ENCODE results near the gene NXPH3. TPM values are rescaled to one million over a fixed set of nuclear protein-coding genes. Genes with fewer than 3 reads are reported as not detected.
A peak's percentile ranks its signal among the peaks of the same experiment; 100 is the strongest.

The NXPH3 gene
- total RNA-seq, 4 donors from 2014 or later = 1.0 to 5.1 (median 1.2) TPM

- Histone ChIP-seq H3K27me3 (no peaks in the 10 kb centered on the region), H3K36me3 (peaks cover 12 to 42% of the 10 kb centered on the region in 2 donors), H3K4me1 (peaks cover 11 to 20% of the 10 kb centered on the region in 2 donors), H3K4me3 (replicated peaks in 1 of 3) (no peak overlapping the region), H3K27ac (no peak overlapping the region), H3K9me3 (no peaks in the 10 kb centered on the region)
- intact Hi-C loops (cut with DNase I) = no loop called here
- no peak for DNase-seq
- TF ChIP-seq CTCF (IDR thresholded peaks at IDR 0.05) (no peak), POLR2A (IDR thresholded peaks at IDR 0.05) (no peak)
- 87 to 93% methylated on average over 3 of the region's 3 CpGs for WGBS, 2 donors
Measured at GRCh38 chr17:49598918-49599317, 23.2 kb downstream of the NXPH3 start.

GRCh38 chr17:49600949-49601348, 25.3 kb downstream of the NXPH3 start:
- Histone ChIP-seq H3K4me1 (peaks cover 12 to 27% of the 10 kb centered on the region in 2 donors), H3K27ac (no peak overlapping the region), H3K27me3 (no peaks in the 10 kb centered on the region), H3K4me3 (replicated peaks in 1 of 3) (no peak overlapping the region), H3K9me3 (no peaks in the 10 kb centered on the region), H3K36me3 (peaks cover 22 to 49% of the 10 kb centered on the region in 2 donors)
- intact Hi-C loops (cut with DNase I) = no loop called here
- no peak for DNase-seq
- no peak for TF ChIP-seq CTCF (IDR thresholded peaks at IDR 0.05)
- no peak for TF ChIP-seq POLR2A (IDR thresholded peaks at IDR 0.05)

DNA sequence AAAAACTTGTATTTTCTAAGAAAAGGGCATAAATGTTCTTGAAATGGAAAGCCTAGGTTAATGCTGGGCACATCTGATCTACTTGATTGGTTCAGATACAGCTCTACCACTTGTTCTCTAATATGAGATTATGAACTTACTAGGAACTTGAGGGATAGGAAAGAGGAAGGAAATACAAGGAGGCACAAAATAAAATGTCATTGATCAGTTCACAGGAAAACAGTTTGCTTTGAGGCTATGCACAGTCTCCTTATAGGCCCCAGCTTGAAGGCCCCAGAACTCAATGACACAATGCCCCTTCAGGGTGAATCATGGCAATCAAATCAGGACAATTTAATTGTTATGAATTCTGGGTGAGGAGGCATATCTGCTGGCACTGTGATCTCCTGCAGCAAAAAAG, 27.1 kb downstream of the NXPH3 start:
- intact Hi-C loops (cut with DNase I) = no loop called here
- Histone ChIP-seq H3K4me1 (peaks cover 12 to 27% of the 10 kb centered on the region in 2 donors), H3K27me3 (no peaks in the 10 kb centered on the region), H3K9me3 (no peaks in the 10 kb centered on the region), H3K36me3 (peaks cover 30 to 47% of the 10 kb centered on the region in 2 donors), H3K4me3 (replicated peaks in 1 of 3) (no peak overlapping the region), H3K27ac (peak overlapping the region in 2 of 3 donors; percentile 37 to 41)
- no peak for DNase-seq
- TF ChIP-seq POLR2A (IDR thresholded peaks at IDR 0.05) (no peak), CTCF (IDR thresholded peaks at IDR 0.05) (no peak)

- Histone ChIP-seq H3K27ac (peak overlapping the region in 2 of 3 donors; percentile 41 to 61), H3K36me3 (peaks cover 30 to 44% of the 10 kb centered on the region in 2 donors), H3K9me3 (no peaks in the 10 kb centered on the region), H3K4me1 (peaks cover 12 to 27% of the 10 kb centered on the region in 2 donors), H3K27me3 (no peaks in the 10 kb centered on the region), H3K4me3 (replicated peaks in 1 of 3) (no peak overlapping the region)
- TF ChIP-seq CTCF (IDR thresholded peaks at IDR 0.05) = no peak
- TF ChIP-seq POLR2A (IDR thresholded peaks at IDR 0.05) = no peak
- WGBS, 2 donors = 33 to 38% methylated on average over 3 of the region's 3 CpGs
- no peak for DNase-seq
- intact Hi-C loops (cut with DNase I) = no loop called here
Measured at GRCh38 chr17:49603238-49603637, 27.6 kb downstream of the NXPH3 start.

DNA sequence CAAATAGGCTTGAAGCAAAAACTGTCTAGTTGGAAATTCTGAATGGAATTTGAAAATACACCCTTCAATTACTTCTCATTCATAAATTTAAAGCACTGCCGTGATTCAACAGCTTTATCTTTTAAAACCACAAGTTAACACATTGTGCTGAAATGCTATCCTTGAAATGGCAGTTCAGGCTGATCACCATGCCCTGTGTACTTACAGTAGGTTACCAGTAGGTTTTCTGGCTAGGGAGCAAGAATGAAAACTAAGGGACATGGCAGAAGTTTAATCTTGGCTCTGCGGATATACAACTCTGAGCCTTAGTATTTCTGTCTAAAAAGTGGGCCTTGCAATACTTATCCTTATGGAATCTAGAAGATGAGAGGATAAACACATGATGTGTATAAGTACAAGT, 28.0 kb downstream of the NXPH3 start:
- Histone ChIP-seq H3K9me3 (no peaks in the 10 kb centered on the region), H3K27ac (peak overlapping the region in 2 of 3 donors; percentile 41 to 61), H3K4me3 (replicated peaks in 1 of 3) (no peak overlapping the region), H3K36me3 (peaks cover 30 to 42% of the 10 kb centered on the region in 2 donors), H3K4me1 (peaks cover 12 to 27% of the 10 kb centered on the region in 2 donors), H3K27me3 (no peaks in the 10 kb centered on the region)
- intact Hi-C loops (cut with DNase I) = no loop called here
- TF ChIP-seq POLR2A (IDR thresholded peaks at IDR 0.05) (no peak), CTCF (IDR thresholded peaks at IDR 0.05) (peak in 1 of 6 experiments; percentile 5)
- WGBS, 2 donors = 74 to 75% methylated on average over 2 of the region's 2 CpGs
- DNase-seq = no peak

Data from thyroid gland (tissue), 4 donors.